22Rv1 (cell line): ENCODE results near the gene REPS2.

Experiments
- CTCF ChIP-seq: fragments of 450-650 bp; IDR thresholded peaks from 2 replicates; pipeline ENCODE4 v1.5.1; 2017; ENCODE audit warnings: mild to moderate bottlenecking
- ZFX ChIP-seq: fragments of 450-650 bp; IDR thresholded peaks from 2 replicates; pipeline ENCODE4 v1.6.1; 2017; ENCODE audit warnings: antibody characterized with exemption, borderline replicate concordance

- TF ChIP-seq CTCF (no peak), ZFX (no peak)
These were observed 26.4 kb upstream of the REPS2 start for GRCh38 chrX:16920075-16920474.
